Kidney (tissue), 14 donors: ENCODE measurements around the gene PRPF8. TPM values are rescaled to one million over a fixed set of nuclear protein-coding genes. Genes with fewer than 3 reads are reported as not detected.
A peak's percentile ranks its signal among the peaks of the same experiment; 100 is the strongest.

Experiments used
- DNase-seq, 5 donors: peaks; one replicate each; pipeline ENCODE4 v3.0.0-alpha.2; 2013 to 2020
- FAIRE-seq: peaks from 2 replicates; lab custom pipeline; 2012; peaks lifted over from hg19 to GRCh38; lab: Jason Lieb, UNC
- H3K27ac ChIP-seq, 2 donors: one replicate each; pipeline ENCODE4 v1.7.0; 2013; ENCODE audit warnings: low read depth in 2 of 2, low read length in 2 of 2, inconsistent platforms in 1 of 2
- H3K27me3 ChIP-seq: one replicate; pipeline ENCODE4 v1.7.1; 2013; ENCODE audit warnings: low read length, inconsistent platforms; ENCODE audit not compliant: control insufficient read depth, insufficient read depth
- H3K36me3 ChIP-seq, 3 donors: one replicate each; pipeline versions ENCODE4 v1.7.0 to v1.7.1; 2013; ENCODE audit warnings: low read length in 3 of 3, control low read depth in 1 of 3, inconsistent platforms in 1 of 3; ENCODE audit not compliant: insufficient read depth in 3 of 3, control insufficient read depth in 2 of 3
- H3K4me1 ChIP-seq, 3 donors: one replicate each; pipeline versions ENCODE4 v1.7.0 to v1.7.1; 2013; ENCODE audit warnings: low read length in 3 of 3, inconsistent platforms in 1 of 3, low read depth in 1 of 3; ENCODE audit not compliant: control insufficient read depth in 2 of 3, insufficient read depth in 2 of 3
- H3K4me3 ChIP-seq, 3 donors: one replicate each; pipeline versions ENCODE4 v1.7.0 to v1.8.1; 2013; ENCODE audit warnings: low read length in 3 of 3, control low read depth in 1 of 3, inconsistent platforms in 1 of 3
- H3K9ac ChIP-seq, 3 donors: one replicate each; pipeline versions ENCODE4 v1.7.0 to v1.7.1; 2013; ENCODE audit warnings: low read length in 3 of 3, control low read depth in 1 of 3, inconsistent platforms in 1 of 3
- H3K9me3 ChIP-seq, 3 donors: one replicate each; pipeline versions ENCODE4 v1.7.0 to v1.7.1; 2013; ENCODE audit warnings: low read length in 3 of 3, control low read depth in 1 of 3, inconsistent platforms in 1 of 3; ENCODE audit not compliant: control insufficient read depth in 2 of 3, insufficient read depth in 1 of 3
- intact Hi-C: fragments of 100-400 bp; cut with DNase I; formaldehyde crosslinking; loops from one replicate; pipeline ENCODE4 v1.11.1; 2022
- polyA plus RNA-seq: library from polyadenylated mRNA; stranded (reverse); fragments of 350-450 nt; fragmentation: Illumina TruSeq; extraction: RNeasy Lipid Tissue Mini Kit (QIAGEN cat#74804); gene quantifications from one replicate; pipeline ENCODE4 v1.2.3, GENCODE V29; 2014; ENCODE audit warnings: low read depth, low replicate concordance; ENCODE audit not compliant: insufficient read depth
- total RNA-seq: library from RNA; stranded (reverse); fragmentation: NEBNext Ultra II Directional; extraction: Animal tissue kit (Norgen Biotek cat#: 25700); gene quantifications from one replicate; pipeline ENCODE4 v1.2.1, GENCODE V29; 2021
- TF ChIP-seq, protein P1 (sequence below): IDR thresholded peaks from 3 replicates; pipeline ENCODE4 v1.5.1; 2012; ENCODE audit warnings: mild to moderate bottlenecking, moderate library complexity, borderline replicate concordance; ENCODE audit not compliant: insufficient read depth; ENCODE audit errors: extremely low read depth
- donor health status: control.
- donor health status: control.
- donor health status: control.
- donor health status: control.
- donor health status: control.
- donor health status: DM: yes; HTN: yes; CAD: no.
- donor health status: Normal renal cell carcinoma (clear cell type).

The PRPF8 gene
- total and polyA plus RNA-seq, 2 donors from 2014 or later, result 181 to 236 TPM

DNA sequence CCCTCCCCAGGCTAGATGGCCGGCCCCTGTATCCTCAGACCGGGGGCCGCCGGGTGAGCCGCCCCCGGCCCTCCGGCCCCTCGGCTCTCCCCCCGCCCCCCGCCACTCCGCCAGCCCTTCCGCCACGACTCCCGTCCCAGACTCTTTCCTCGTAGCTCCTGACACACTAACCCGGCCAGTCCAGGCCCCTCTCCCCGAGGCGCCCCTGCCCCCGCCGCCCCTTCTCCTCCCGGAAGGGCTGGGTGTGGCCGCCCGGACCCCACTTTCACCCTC lies 31.1 kb upstream of the PRPF8 start:
- Histone ChIP-seq H3K27ac (peak overlapping the region; percentile 99), H3K4me3 (peak overlapping the region; percentile 46 to 96 (median 84)), H3K27me3 (no peaks in the 10 kb centered on the region), H3K36me3 (peaks cover 0 to 23% (median 15%) of the 10 kb centered on the region in 3 donors), H3K4me1 (peaks cover 3 to 33% (median 29%) of the 10 kb centered on the region in 3 donors), H3K9me3 (no peaks in the 10 kb centered on the region), H3K9ac (peak overlapping the region in 2 of 3 donors; percentile 38 to 91)
- TF ChIP-seq, protein P1, sequence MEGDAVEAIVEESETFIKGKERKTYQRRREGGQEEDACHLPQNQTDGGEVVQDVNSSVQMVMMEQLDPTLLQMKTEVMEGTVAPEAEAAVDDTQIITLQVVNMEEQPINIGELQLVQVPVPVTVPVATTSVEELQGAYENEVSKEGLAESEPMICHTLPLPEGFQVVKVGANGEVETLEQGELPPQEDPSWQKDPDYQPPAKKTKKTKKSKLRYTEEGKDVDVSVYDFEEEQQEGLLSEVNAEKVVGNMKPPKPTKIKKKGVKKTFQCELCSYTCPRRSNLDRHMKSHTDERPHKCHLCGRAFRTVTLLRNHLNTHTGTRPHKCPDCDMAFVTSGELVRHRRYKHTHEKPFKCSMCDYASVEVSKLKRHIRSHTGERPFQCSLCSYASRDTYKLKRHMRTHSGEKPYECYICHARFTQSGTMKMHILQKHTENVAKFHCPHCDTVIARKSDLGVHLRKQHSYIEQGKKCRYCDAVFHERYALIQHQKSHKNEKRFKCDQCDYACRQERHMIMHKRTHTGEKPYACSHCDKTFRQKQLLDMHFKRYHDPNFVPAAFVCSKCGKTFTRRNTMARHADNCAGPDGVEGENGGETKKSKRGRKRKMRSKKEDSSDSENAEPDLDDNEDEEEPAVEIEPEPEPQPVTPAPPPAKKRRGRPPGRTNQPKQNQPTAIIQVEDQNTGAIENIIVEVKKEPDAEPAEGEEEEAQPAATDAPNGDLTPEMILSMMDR, result no peak
- FAIRE-seq (no peak), DNase-seq (no peak)
- intact Hi-C loops, result no loop called here

DNA sequence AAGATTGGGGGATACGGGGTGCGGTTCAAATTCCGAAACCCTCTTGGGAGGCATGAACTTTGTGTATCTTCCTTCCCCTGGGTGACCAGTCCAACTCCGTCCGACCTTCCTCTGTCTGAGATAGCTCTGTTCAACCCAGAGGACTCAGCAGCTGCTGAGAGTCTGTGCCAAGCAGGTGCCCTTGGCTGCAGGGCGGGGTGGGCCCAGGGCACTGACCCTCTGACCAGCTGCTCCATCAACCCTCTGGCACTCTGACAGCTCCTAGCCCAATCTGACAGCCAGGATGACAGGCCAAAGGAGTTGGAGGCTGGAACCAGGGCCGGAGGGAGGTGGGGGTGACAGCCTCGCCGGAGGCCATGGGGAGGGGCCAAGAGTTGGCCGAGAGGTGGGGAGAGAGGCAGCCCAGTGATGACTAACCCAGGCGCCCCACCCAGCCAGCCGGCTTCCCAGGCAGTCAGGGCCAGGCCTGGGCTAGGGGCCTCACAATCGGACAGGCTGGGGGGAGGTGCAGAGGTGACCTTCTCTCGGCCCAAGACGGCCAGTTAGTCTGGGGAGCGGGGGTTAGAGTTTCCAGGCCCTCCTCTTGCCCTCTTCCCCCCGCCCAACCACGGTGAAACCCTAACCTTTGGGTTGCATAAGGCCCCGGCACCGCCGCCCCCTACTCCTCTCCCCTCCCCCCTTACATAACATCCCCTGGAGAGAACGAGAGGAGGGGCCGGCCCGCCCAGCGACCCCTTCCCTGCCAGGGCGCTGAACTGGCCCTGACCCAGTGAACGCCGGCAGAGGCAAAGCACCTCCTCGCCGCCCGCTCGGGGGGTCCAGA lies 30.5 kb upstream of the PRPF8 start:
- Histone ChIP-seq H3K27ac (peak overlapping the region; percentile 99), H3K9ac (peak overlapping the region; percentile 39 to 91 (median 54)), H3K4me3 (peak overlapping the region; percentile 62 to 96 (median 84)), H3K27me3 (no peaks in the 10 kb centered on the region), H3K4me1 (peaks cover 3 to 33% (median 30%) of the 10 kb centered on the region in 3 donors), H3K36me3 (peaks cover 0 to 23% (median 15%) of the 10 kb centered on the region in 3 donors), H3K9me3 (no peaks in the 10 kb centered on the region)
- intact Hi-C loops, result no loop called here
- DNase-seq, result peak in 4 of 5 donors; percentile 39 to 97 (median 78)
- TF ChIP-seq, protein P1, result no peak
- FAIRE-seq, result no peak

DNA sequence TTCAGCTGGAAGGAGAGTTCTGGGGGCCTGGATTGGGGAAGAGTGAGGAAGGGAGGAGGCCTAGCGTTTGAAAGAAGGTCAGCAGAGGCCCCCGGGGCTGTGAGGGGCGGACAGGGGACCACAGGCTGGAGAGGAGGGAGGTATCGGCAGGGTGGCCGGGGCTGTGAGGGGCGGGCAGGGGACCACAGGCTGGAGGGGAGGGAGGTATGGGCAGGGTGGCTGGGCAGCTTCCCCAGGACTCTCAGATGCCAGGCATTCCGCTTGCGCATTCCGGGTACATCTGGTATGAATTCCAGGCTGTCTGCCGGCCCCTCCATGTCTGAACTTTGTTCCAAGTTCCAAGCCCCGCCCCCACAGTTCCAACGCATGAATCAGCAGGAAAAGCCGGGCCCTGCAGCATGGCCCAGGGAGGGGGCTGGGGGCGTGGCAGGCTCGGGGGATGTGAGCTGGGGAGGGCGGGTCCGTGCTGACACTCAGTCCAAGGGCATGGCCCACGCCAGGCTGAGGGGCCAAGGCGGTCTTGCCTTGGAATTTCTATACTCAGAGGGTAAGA lies 29.8 kb upstream of the PRPF8 start:
- no peaks in the 10 kb centered on the region for H3K27me3 ChIP-seq
- intact Hi-C loops, result no loop called here
- DNase-seq, result peak; percentile 94 to 99 (median 96)
- no peaks in the 10 kb centered on the region for H3K9me3 ChIP-seq
- peak overlapping the region; percentile 99 for H3K27ac ChIP-seq
- peak overlapping the region; percentile 39 to 91 (median 76) for H3K9ac ChIP-seq
- TF ChIP-seq, protein P1, result no peak
- peaks cover 3 to 33% (median 30%) of the 10 kb centered on the region in 3 donors for H3K4me1 ChIP-seq
- FAIRE-seq, result no peak
- H3K4me3 ChIP-seq, result peak overlapping the region; percentile 62 to 96 (median 84)
- H3K36me3 ChIP-seq, result peaks cover 0 to 23% (median 15%) of the 10 kb centered on the region in 3 donors
